ELF-1 (cell line): Measurements from ENCODE around the gene RNF149.
"Not testable (repeated sequence)": the region's sequence is repeated elsewhere in the genome, so short reads cannot be mapped to it uniquely, and the experiment has no call there.

Source experiments
- DNase-seq: peaks from one replicate; pipeline ENCODE4 v3.0.0-alpha.2; 2016; ENCODE audit warnings: low read depth, low spot score

Gene RNF149

GRCh38 chr2:101308432-101309210 lies at the start of gene RNF149:
Gene RNF149 (minus strand): TSS chr2:101308701. CDS start chr2:101308588, 113 bp downstream.
- DNase-seq: peak; percentile 92

- DNase-seq: no peak
These were observed 48.9 kb upstream of the RNF149 start for GRCh38 chr2:101357376-101357775.

DNA sequence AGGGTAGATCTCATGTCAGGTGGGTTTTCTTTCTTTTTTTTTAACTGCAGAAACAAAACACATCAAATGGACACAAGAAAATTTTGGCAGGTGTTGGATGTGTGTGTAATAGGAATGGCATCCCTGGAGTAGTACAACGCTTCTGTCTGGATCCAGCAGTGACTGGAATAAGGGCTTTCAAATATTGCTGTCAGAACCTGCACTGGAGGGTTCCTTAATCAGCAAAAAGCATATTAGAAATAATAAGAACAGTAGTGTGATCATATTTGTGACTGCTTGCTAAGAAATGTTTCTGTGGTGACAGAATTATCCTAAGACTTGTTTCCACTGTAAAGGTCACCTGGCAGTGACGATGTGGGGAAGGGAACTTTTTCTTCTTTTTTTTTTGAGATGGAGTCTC lies 48.0 kb upstream of the RNF149 start:
- DNase-seq: no peak

DNA sequence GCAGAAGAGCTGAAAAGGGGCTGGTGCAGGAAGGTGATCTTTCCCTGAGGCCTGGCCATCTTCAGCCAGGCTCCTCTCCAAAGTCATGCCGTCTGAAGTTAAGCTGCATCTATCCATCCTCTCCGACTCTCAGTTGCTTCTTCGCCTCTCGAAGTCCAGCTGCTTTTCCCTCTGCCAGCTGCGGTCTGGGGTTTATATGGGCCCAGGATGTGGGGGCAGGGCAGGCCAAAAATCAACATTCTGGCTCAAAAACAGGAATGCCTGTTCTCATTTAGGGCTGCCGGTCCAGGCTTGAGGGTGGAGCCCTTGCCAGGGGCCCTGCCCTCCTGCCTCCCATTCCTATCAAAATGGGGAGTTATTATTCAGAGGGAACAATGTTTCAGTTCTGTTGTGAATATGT lies 47.6 kb upstream of the RNF149 start:
- DNase-seq: no peak

DNA sequence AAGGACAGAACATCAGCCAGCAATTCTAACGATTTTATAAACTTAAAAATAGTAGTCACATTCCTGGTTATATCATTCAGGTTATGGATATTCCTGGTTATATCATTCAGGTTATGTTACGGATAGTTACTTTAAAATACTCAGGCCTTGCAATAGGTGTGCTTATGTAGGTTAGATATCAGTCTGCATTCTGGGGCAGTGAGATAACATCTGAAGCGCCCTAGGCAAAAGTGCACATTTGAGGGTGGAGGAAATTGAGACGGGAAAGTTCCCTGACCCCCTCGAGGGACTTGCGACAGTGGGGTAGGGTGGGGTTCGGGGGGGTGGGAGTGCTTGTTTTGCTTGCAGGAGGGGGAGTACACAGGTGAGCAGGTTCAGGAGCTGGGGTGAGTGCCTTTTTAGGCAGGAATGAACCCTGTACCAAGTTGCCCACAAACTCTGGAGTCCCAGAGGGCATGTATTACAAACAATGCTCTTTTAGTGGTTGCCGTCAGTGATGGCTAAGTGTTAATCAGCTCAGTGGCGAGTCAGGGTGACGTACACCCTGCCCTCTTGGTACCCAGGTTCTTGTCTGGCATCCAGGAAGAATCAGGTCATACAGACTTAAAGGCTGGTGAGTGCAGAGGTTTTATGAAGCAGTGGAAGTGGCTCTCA lies 47.0 kb upstream of the RNF149 start:
- no peak for DNase-seq

DNA sequence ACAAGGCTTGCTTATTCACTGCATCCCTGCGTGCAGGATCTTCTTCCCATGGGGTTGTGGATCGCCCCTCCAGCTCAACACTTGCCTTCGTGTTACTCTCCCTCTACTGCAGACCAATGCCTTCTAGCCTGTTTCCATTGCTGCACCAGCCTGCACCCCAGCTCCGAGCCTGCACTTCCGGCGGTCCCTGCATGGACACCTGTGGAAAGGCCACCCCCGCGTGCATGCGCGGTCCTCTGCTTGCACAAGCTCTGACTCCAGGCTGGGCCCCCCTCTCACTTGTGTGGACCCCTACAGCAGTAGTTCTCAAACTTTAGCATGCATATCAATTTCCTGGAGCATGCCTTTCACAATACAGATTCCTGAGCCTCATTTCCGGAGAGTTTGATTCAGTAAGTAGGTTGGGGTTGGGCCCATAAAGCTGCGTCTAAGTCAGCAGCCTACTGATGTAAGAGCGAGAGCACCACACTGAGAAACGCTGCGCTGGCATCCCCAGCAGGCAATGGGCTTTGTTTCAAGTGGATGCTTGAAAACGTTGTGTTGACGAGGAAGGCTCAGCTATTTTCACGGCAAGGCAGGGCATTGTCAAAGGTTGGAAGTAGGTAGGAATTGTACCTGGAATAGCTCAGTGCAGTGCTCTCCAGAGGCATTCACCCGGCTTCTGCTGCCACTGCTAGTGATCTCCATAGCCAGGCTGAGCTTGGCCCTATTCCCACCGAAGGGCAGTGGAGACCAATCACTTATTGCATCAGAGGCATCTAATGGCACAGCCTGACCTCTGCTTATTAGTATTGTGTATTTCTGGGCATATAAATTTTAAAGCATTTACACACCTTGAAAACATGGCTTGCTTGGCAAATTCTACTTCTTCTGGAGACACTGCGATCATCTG lies 46.2 kb upstream of the RNF149 start:
- DNase-seq: no peak

DNA sequence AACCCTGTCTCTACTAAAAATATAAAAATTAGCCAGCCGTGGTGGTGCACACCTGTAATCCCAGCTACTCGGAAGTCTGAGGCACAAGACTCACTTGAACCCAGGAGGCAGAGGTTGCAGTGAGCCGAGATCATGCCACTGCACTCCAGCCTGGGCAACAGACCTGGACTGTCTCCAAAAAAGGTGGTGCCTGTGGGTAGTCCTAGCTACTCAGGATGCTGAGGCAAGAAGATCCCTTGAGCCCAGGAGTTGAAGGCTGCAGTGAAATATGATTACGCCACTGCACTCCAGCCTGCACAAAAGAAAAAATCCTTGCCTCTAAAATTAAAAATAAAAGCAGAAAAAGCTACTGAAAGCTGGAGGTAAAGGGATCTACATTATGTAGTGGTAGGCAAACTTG lies 44.1 kb upstream of the RNF149 start:
- not testable (repeated sequence) for DNase-seq

DNA sequence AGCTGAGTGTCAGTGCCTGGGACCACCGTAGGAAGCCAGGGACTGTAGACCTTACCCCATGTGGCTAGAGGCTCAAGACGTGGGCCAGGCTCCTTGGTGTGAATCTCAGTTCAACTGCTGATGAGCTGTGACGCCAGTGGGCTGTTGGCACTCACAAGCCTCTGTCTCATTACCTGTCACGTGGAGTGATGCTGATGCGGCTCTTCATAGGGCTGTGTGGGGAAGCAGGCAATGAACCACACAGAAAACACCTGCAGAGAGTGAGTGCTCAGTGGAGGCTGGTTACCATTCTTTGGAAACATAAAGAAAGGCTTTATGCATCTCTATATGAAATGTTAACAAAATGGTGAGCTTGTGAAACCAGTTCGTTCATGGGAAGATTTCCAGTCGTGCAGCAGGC lies 42.7 kb upstream of the RNF149 start:
- no peak for DNase-seq

- no peak for DNase-seq
These were observed 41.6 kb upstream of the RNF149 start for GRCh38 chr2:101349893-101350662.

- DNase-seq: no peak
These were observed 40.4 kb upstream of the RNF149 start for GRCh38 chr2:101348883-101349282.

DNA sequence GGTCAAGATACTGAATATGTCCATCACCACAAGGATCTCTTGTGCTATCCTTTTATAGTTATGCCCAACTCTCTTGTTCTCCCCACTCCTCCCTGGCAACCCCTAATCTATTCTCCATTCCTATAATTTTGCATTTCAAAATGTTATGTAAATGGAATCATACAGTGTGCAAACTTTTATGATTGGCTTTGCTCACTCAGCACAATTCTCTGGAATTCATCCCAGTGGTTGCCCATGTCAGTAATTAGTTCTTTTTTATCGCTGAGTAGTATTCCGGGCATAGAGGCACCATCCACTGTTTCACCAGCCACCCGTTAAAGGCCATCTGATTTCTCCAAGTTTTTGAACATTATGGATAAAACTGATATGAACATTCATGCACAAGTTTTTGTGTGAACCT lies 38.4 kb upstream of the RNF149 start:
- no peak for DNase-seq

GRCh38 chr2:101344137-101344536 lies 35.6 kb upstream of the RNF149 start:
- DNase-seq: no peak

DNA sequence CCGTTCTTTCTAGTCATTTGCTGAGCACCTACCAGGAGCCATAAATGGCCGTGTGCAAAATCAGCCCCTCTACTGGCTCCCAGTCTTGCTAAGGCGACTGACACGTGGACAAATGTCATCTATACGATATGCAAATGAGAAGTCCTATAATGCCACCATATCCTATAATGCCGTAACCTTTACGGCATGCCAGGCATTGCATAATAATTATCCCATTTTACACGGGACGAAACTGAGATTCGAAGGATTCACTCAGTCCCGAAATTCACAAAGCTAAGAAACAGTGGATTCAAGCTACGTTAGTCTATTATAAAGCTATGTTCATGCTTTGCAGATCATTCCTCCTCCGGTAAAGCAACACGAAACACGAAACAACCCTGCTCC lies 34.1 kb upstream of the RNF149 start:
- no peak for DNase-seq

GRCh38 chr2:101341901-101342624 lies 33.6 kb upstream of the RNF149 start:
- DNase-seq: peak; percentile 94

DNA sequence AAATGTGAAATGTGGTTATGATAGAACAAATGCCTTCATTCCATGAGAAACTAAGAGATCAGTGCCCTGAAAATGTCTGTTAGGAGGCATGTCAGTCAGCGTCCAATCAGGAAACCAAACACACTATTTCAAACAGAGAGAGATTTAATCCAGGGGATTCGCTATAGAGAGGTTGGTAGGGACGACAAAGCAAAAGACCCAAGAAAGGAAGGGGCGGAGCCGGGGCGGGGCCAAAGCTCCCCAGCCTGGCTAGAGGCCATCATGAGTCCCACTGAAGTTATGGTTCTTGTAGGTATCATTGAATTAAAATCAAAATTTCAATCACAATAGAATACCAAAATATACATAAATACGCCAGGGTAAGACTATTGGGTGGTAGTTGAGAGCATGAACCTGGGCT lies 32.9 kb upstream of the RNF149 start:
- DNase-seq: peak; percentile 73

- DNase-seq: peak; percentile 83
These were observed 31.6 kb upstream of the RNF149 start for GRCh38 chr2:101340141-101340551.

- peak; percentile 54 for DNase-seq
These were observed 30.9 kb upstream of the RNF149 start for GRCh38 chr2:101339266-101339880.

- no peak for DNase-seq
These were observed 29.4 kb upstream of the RNF149 start for GRCh38 chr2:101337877-101338276.

DNA sequence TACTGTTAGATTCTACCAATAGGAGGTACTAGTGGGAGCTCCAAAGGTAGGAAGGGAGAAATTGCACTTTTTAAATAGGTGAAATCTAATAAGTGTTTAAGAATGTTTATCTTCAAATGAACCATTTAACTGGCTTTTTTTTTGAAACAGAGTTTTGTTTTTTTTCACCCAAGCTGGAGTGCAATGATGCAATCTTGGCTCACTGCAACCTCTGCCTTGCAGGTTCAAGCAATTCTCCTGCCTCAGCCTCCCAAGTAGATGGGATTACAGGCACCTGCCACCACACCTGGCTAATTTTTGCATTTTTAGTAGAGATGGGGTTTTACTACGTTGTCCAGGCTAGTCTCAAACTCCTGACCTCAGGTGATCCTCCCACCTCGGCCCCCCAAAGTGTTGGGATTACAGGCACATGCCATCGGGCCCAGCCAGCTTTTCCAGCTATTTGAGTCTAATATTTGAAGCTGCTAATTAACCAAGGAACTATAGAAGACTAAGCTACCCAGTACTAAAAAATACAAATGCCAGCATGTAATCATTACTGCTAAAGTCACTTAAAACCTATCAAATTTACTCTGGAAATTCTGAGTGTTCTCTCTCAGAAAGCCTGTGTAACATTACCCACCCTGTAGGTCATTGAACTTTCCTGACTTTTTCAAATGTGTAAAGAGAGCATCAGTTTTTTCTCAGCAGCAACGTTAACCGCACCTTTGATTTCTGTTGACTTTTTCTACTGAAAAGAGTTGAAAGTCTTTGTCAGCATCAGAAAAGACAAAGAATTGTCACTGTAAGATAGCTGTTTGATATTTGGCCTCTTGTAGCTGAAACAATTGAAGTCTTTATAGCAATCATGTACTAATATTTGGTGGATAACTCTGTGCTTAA lies 24.6 kb upstream of the RNF149 start:
- no peak for DNase-seq
